Activated CD8-positive, alpha-beta memory T cell treated with anti-CD3 and anti-CD28 coated beads for 36 hours (primary cell): ENCODE data around the gene SBDS. TPM values are rescaled to one million over a fixed set of nuclear protein-coding genes. Genes with fewer than 3 reads are reported as not detected.
"Not testable (repeated sequence)": the region's sequence is repeated elsewhere in the genome, so short reads cannot be mapped to it uniquely, and the experiment has no call there.

Experiments
- CTCF ChIA-PET: fragments of 350-600 bp; sonication (Branson Sonifier 250); formaldehyde crosslinking; loops from one replicate; lab custom pipeline; 2021; ENCODE audit warnings: antibody characterized with exemption; lab: Charles Lee
- POLR2A ChIA-PET: fragments of 350-600 bp; sonication (Branson Sonifier 250); formaldehyde crosslinking; loops from one replicate; lab custom pipeline; 2021; ENCODE audit warnings: antibody characterized with exemption; lab: Charles Lee
- total RNA-seq, 2 experiments: library from RNA; stranded (reverse); gene quantifications; one replicate each; pipeline ENCODE4 v1.2.3, GENCODE V29; 2021

SBDS gene
- total RNA-seq = 10 to 100 TPM; 88.7 to 89.5 TPM

GRCh38 chr7:66995050-66995776, at the start of gene SBDS:
TSS of gene SBDS (minus strand) at chr7:66995586. CDS start at chr7:66995417, 169 bp downstream.
- CTCF ChIA-PET = interaction anchor here (0.8 kb wide), 1 partner anchor 150 kb away, joined by 3 read pairs; no protein-coding TSS in a partner anchor
- POLR2A ChIA-PET = interaction anchor here (0.8 to 1.6 kb wide), 3 partner anchors 73 to 150 kb away, joined by 3 to 9 read pairs (median 4); partner anchors contain the start of gene TMEM248

DNA sequence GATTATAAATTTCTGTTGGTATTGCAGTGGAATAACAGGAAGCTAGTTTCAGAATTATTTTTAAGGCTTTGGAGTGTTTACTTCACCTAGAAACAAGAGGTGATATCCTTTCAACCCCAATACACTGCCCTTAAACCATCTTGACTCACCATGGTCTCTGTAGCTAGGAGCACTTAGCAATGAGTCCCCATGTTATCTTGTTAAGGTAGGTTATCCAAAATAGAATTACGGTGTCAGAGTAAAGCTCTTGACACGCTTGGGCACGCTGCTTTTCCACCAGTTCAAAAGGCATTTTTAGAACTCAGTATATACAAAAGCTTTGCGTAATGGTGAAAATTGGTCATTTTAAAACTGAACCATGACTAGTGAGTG, 48.2 kb upstream of the SBDS start:
- CTCF ChIA-PET, POLR2A ChIA-PET: not testable (repeated sequence)

DNA sequence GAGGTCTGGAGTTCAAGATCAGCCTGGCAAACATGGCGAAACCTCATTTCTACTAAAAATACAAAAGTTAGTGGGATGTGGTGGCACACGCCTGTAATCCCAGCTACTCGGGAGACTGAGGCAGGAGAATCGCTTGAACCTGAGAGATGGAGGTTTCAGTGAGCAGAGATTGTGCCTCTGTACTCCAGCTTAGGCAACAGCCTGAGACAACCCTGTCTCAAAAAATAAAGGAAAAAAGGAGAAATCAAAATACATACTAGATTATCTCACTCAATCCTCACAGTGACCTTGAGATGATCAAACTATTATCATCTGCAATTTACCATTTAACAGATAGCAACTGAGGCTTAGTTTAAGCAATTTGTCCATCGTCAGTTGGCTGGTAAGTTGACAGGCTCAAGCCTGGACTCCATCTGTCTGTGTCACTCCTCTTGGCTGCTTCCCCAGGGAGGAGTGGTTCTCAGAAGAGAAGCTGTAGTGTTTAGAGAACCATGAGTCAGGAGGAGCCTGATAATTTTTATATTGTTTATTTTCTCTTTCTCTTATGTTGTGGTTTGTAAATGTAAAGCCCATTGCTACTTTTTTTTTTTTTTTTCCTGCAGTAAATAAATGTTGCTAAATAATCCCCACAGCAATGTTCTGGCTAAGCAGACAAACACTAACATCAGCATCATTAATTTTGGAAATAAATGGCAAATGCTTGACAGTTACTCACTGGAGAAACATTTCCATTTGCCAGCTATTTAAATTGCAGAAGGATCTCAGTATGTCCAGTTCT, 47.6 kb upstream of the SBDS start:
- CTCF ChIA-PET = not testable (repeated sequence)

DNA sequence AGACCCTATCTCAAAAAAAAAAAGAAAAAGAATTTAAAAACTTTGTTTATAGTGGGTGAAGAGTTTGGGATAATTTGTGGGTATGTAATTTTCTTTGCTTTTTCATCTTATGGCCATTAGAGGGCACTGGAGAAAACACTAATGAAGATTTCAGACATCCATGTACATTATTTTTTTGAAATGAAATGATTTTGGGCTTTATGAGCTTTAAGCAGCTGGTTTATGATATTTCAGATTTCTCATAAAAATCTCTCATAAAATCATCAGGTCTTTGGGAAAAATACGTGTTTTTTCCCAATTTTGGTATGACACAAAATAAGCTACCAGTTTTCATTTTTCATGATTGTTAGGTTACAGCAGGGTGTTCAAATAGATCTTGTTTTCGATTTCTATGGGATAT, 45.4 kb upstream of the SBDS start:
- CTCF ChIA-PET, POLR2A ChIA-PET: not testable (repeated sequence)

More for the DNA sequence above, 47.6 kb upstream of the SBDS start:
- POLR2A ChIA-PET = interaction anchor here (0.5 kb wide), 1 partner anchor 79 kb away, joined by 6 read pairs; no protein-coding TSS in a partner anchor

DNA sequence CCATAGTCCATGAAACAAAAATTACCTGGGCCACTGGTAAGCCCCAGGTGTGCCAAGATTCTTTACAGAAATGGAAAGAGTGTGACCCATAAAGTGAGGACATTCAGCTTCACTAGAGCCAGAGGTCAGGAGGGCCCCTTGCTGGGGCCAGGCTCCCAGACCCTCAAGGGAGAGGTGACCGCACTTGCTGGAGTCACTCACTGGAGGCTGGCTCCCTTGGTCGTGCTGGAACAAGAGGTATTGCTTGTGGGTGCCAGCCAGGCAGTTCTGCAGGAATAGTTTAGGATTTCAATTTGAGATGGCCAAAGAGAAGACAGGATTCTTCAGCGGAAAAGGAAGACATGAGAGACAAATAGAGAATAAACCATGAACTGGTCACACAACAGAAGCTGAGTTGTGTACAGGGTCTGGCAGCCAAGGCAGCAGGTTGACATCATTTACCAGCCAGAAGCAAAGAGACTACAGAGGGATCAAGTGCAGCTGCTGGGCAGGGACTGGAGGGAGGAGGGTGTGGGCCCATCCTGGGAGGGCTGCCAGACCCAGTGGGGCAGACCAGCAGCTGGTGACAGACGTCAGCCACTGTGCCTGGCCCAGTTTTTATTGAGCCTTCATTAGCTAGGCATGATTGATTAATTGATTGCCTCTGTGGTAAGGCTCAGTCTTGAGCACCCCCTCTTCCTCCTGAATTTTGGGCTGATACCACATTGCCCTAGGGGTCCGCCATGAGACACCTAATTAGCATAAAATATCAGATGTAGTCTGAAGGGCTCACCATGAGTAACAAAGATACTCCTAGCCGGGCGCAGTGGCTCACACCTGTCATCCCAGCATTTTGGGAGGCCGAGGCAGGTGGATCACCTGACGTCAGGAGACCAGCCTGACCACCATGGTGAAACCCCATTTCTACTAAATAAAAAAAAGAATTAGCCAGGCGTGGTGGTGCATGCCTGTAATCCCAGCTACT, 41.3 kb upstream of the SBDS start:
- POLR2A ChIA-PET, CTCF ChIA-PET: not testable (repeated sequence)

DNA sequence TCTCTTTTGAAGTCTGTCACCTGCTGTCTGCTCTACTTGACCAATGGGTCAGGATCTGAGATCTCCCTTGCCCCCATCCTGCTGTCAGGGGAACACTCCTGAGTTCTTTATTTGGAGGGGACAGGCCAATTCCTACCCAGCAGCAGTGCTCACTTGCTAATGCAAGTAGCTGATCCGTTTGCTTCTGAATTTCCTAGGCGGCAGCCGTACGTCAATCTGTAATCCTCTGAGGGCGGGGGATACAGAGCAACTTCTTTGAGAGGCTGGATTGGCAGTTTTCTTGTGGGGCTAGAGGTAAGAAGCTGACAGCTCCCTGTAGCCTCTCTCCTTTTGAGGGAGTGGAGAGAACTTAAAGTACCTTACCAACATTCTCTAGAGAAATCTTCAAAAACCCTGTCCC, 37.9 kb upstream of the SBDS start:
- ChIA-PET CTCF (no interaction called here), POLR2A (no interaction called here)

- POLR2A ChIA-PET, CTCF ChIA-PET: not testable (repeated sequence)
Measured at GRCh38 chr7:67031685-67032084, 36.3 kb upstream of the SBDS start.

- CTCF ChIA-PET, POLR2A ChIA-PET: not testable (repeated sequence)
Measured at GRCh38 chr7:67025459-67025858, 30.1 kb upstream of the SBDS start.

- ChIA-PET POLR2A (no interaction called here), CTCF (no interaction called here)
Measured at GRCh38 chr7:67022511-67022910, 27.1 kb upstream of the SBDS start.

DNA sequence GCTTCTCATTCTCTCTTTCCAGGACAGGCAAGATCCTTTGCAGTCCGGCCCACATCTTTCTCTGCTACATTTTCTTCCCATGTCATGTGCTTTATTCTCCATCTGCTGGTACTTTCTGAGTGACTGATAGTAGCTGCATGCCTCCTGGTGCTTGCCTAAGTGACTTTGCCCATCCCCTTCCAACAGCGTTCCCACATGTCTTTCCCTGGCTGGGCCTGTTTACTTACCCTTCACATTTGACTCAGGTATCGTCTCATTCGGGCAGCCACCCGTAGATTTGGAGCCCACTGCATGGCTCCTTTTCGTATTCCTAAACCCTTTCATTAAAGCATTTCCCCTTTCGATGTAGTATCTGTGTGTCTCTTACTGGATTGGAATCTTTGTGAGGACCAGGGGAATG, 25.9 kb upstream of the SBDS start:
- ChIA-PET CTCF (no interaction called here), POLR2A (no interaction called here)

DNA sequence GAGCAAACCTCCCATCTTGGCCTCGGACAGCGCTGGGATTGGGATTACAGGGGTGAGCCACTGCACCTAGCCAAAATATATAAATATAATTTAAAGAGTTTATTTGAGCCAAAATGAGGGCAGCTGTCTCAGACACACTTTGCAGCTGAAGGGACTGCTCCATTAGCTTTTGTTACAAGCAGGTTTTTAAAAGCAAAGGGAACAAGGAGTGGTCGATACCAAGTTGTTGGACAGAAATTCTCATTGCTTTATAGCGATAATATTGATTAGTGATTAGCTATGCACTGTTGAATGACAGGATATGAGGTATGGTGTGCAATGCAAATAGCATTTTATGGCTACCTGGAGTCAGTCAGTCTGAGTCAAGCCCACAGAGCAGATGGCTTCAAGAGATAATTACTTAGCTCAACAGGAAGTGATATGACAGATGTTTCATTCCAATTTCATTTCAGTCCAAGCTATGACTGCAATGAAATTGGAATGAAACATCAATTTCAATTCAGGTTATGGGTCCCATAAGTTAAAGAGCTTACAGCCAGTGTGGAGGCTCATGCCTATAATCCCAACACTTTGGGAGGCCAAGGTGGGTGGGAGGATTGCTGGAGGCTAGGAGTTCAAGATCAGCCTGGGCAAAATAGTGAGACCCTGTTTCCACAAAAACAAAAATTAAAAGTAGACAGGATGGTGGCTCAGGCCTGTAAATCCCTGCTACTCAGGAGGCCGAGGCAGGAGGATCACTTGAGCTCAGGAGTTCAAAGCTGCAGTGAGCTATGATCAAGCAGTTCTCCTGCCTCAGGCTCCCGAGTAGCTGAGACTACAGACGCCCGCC, 24.4 kb upstream of the SBDS start:
- CTCF ChIA-PET = no interaction called here
- POLR2A ChIA-PET = interaction anchor here (0.6 kb wide), 1 partner anchor 315 kb away, joined by 4 read pairs; no protein-coding TSS in a partner anchor

DNA sequence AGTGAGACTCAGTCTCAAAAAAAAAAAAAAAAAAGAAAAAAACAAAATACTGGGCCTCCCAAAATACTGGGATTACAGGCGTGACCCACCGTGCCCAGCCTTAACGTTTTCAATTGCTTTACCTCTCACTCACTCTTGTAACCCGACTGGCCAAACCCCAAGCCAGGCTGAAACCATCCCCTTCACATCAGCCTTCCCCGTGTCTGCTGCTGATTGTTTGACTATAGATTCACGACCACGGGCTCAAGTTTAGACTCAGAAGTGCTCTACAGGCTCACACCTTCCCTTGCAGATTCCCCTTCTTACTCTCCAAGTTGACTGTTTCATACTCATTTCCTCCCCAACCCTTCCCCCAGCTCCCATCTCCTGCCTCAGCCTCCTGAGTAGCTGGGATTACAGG, 23.6 kb upstream of the SBDS start:
- CTCF ChIA-PET = no interaction called here
- POLR2A ChIA-PET = no interaction called here

- POLR2A ChIA-PET = not testable (repeated sequence)
Measured at GRCh38 chr7:67017971-67018370, 22.6 kb upstream of the SBDS start.

DNA sequence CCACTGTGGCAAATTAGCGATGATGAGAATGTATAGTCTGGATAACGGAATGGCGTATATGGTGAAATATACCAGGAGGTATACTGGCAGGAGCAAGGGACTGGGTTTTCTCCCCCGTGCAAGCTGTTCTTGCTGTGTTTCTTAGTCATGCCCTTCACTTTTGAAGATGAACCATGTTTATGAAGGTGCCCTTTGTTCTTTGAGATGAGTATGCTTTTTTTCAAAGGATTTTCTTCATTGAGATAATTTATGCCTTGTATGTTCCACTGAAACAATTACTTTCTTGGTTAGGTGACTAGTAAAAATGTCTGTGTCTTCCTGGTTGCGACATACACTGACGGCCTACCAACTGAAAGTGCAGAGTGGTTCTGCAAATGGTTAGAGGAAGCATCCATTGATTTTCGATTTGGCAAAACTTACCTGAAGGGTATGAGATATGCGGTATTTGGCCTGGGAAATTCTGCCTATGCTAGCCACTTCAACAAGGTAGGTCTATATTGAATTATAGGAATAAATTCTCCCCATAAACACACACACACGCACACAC, 18.8 kb upstream of the SBDS start:
- POLR2A ChIA-PET, CTCF ChIA-PET: not testable (repeated sequence)

More at GRCh38 chr7:67017971-67018370, 22.6 kb upstream of the SBDS start:
- CTCF ChIA-PET = not testable (repeated sequence)

GRCh38 chr7:67009677-67010076, 14.3 kb upstream of the SBDS start:
- POLR2A ChIA-PET, CTCF ChIA-PET: not testable (repeated sequence)

GRCh38 chr7:67008260-67008659, 12.9 kb upstream of the SBDS start:
- CTCF ChIA-PET = no interaction called here
- POLR2A ChIA-PET = no interaction called here

- ChIA-PET POLR2A (no interaction called here), CTCF (interaction anchor here (0.6 kb wide), 1 partner anchor 227 kb away, joined by 4 read pairs; no protein-coding TSS in a partner anchor)
Measured at GRCh38 chr7:67006965-67007364, 11.6 kb upstream of the SBDS start.

- POLR2A ChIA-PET, CTCF ChIA-PET: not testable (repeated sequence)
Measured at GRCh38 chr7:67004145-67004544, 8.8 kb upstream of the SBDS start.
